ENCODE data around the gene RGS2.

RGS2 gene

GRCh38 chr1:192808518-192809306 is at the start of gene RGS2:
Gene RGS2, plus strand, starts transcription at chr1:192809039. Its CDS starts 33 bp downstream, at chr1:192809072.
- peak; percentile 40 to 96 (median 91) for DNase-seq

- no peak for DNase-seq
Observed at GRCh38 chr1:192759104-192759503, 49.7 kb upstream of the RGS2 start.

GRCh38 chr1:192762265-192762664 is 46.6 kb upstream of the RGS2 start:
- no peak for DNase-seq

- no peak for DNase-seq
Observed at GRCh38 chr1:192763243-192763642, 45.6 kb upstream of the RGS2 start.

- no peak for DNase-seq
Observed at GRCh38 chr1:192763756-192764155, 45.1 kb upstream of the RGS2 start.

GRCh38 chr1:192764675-192765074 is 44.2 kb upstream of the RGS2 start:
- no peak for DNase-seq

- DNase-seq = peak in 1 of 58 donors; percentile 3
Observed at GRCh38 chr1:192766009-192766625, 42.7 kb upstream of the RGS2 start.

- DNase-seq = no peak
Observed at GRCh38 chr1:192766876-192767275, 42.0 kb upstream of the RGS2 start.

- DNase-seq = no peak
Observed at GRCh38 chr1:192767798-192768197, 41.0 kb upstream of the RGS2 start.

GRCh38 chr1:192768463-192768862 is 40.4 kb upstream of the RGS2 start:
- DNase-seq = no peak

- DNase-seq = no peak
Observed at GRCh38 chr1:192771341-192771740, 37.5 kb upstream of the RGS2 start.

- no peak for DNase-seq
Observed at GRCh38 chr1:192775631-192776030, 33.2 kb upstream of the RGS2 start.

- no peak for DNase-seq
Observed at GRCh38 chr1:192776206-192776605, 32.6 kb upstream of the RGS2 start.

GRCh38 chr1:192776998-192777397 is 31.8 kb upstream of the RGS2 start:
- DNase-seq = no peak

- DNase-seq = no peak
Observed at GRCh38 chr1:192783791-192784190, 25.0 kb upstream of the RGS2 start.

- no peak for DNase-seq
Observed at GRCh38 chr1:192784397-192784796, 24.4 kb upstream of the RGS2 start.

- no peak for DNase-seq
Observed at GRCh38 chr1:192786576-192786975, 22.3 kb upstream of the RGS2 start.

GRCh38 chr1:192787914-192788585 is 20.8 kb upstream of the RGS2 start:
- DNase-seq = peak in 12 of 58 donors; percentile 3 to 45 (median 7)

- DNase-seq = no peak
Observed at GRCh38 chr1:192789871-192790270, 19.0 kb upstream of the RGS2 start.

GRCh38 chr1:192792628-192793027 is 16.2 kb upstream of the RGS2 start:
- DNase-seq = no peak

GRCh38 chr1:192793983-192794767 is 14.7 kb upstream of the RGS2 start:
- DNase-seq = no peak

- DNase-seq = no peak
Observed at GRCh38 chr1:192794768-192795035, 14.1 kb upstream of the RGS2 start.

All from anterior cingulate cortex (tissue), 58 donors.